Gastrocnemius medialis (tissue), 4 donors: Measurements from ENCODE around the gene PROC. TPM values are rescaled to one million over a fixed set of nuclear protein-coding genes. Genes with fewer than 3 reads are reported as not detected.

Source experiments
- ATAC-seq, 2 donors: fragments of 150-250 bp; one replicate each; pipeline ENCODE4 v1.9.1; 2016
- DNase-seq, 2 donors: peaks; one replicate each; pipeline ENCODE4 v3.0.0-alpha.2; 2019
- H3K27ac ChIP-seq, 4 donors: fragments of 200-600 bp; sonication (generic); 1 replicate in 1 of 4; 2 replicates in 3 of 4; pipeline ENCODE4 v1.5.1; 2016 to 2018; ENCODE audit warnings: mild to moderate bottlenecking in 2 of 4, moderate library complexity in 1 of 4
- H3K27me3 ChIP-seq, 3 donors: fragments of 200-600 bp; sonication (generic) in 2 of 3; 1 replicate in 1 of 3; 2 replicates in 2 of 3; pipeline versions ENCODE4 v1.5.1 to v1.6.0; 2016 to 2019; ENCODE audit warnings: mild to moderate bottlenecking in 1 of 3, moderate library complexity in 1 of 3
- H3K36me3 ChIP-seq, 2 donors: fragments of 200-600 bp; sonication (generic) in 1 of 2; one replicate each; pipeline ENCODE4 v1.5.1; 2017 to 2018
- H3K4me1 ChIP-seq, 2 donors: fragments of 200-600 bp; sonication (generic) in 1 of 2; one replicate each; pipeline ENCODE4 v1.5.1; 2016 to 2017; ENCODE audit warnings: mild to moderate bottlenecking in 2 of 2
- H3K4me3 ChIP-seq, 4 donors: fragments of 200-600 bp; sonication (generic) in 3 of 4; 1 replicate in 1 of 4; 2 replicates in 3 of 4; pipeline ENCODE4 v1.5.1; 2016 to 2019; ENCODE audit warnings: mild to moderate bottlenecking in 2 of 4
- H3K9me3 ChIP-seq, 3 donors: fragments of 200-600 bp; sonication (generic) in 2 of 3; 1 replicate in 1 of 3; 2 replicates in 2 of 3; pipeline ENCODE4 v1.5.1; 2016 to 2019
- POLR2A ChIP-seq, 2 donors: fragments of 450-650 bp; IDR thresholded peaks; one replicate each; pipeline ENCODE4 v1.6.1; 2017; ENCODE audit warnings: antibody characterized with exemption in 2 of 2, mild to moderate bottlenecking in 2 of 2, moderate library complexity in 2 of 2
- in situ Hi-C, 4 donors: fragments of 200-750 bp; cut with MboI; loops; one replicate each; pipeline versions ENCODE4 v1.15.0 to v1.8.0; 2017; ENCODE audit warnings: low sequenced_read_pairs in 4 of 4
- intact Hi-C: fragments of 100-400 bp; cut with DNase I; formaldehyde crosslinking; loops from one replicate; pipeline ENCODE4 v1.15.1; 2023; ENCODE audit warnings: low total_unique reads
- total RNA-seq, 4 donors: library from RNA; depleted of rRNA; stranded (reverse); fragments of >200 nt; gene quantifications; one replicate each; pipeline versions ENCODE4 v1.1.0 to v1.2.3, GENCODE V29; 2016
- TF ChIP-seq, protein P1 (sequence below), 5 experiments: fragments of 450-650 bp in 3 of 5; fragments of 200-600 bp in 2 of 5; sonication (generic) in 2 of 5; IDR thresholded peaks in 4 of 5; conservative IDR thresholded peaks in 1 of 5; 1 replicate in 4 of 5; 2 replicates in 1 of 5; pipeline ENCODE4 v1.5.1; 2016 to 2019; ENCODE audit warnings: antibody characterized with exemption in 5 of 5, mild to moderate bottlenecking in 3 of 5, moderate library complexity in 3 of 5

The PROC gene
- total RNA-seq, 4 donors from 2014 or later = 0.29 to 0.58 TPM; not detected in 2

DNA sequence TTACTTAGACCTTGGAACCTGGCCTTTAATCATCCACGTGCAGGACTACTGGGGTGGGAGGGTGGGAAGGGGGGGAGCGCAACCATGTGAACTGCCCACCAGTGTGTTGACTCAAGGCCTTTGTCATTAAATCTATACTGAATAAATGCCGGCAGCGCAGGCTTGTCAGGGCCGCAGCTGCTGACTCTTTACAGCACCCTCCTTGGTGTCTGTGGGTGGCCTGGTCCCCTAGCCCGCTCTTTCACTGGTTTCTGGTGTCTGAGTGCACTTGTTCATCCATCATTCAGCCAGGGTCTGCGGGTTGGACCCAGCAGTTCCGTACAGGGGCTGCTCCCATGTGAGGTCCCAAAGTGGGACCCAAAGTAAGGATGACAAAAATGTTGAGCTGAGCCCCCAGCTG lies 42.0 kb upstream of the PROC start:
- in situ Hi-C loops (loop anchor here in 1 of 4 donors (25.0 kb wide), 1 partner anchor 289 kb away; no protein-coding TSS in a partner anchor), intact Hi-C loops (no loop called here)
- DNase-seq (no peak), ATAC-seq (no peak)
- TF ChIP-seq, protein P1, sequence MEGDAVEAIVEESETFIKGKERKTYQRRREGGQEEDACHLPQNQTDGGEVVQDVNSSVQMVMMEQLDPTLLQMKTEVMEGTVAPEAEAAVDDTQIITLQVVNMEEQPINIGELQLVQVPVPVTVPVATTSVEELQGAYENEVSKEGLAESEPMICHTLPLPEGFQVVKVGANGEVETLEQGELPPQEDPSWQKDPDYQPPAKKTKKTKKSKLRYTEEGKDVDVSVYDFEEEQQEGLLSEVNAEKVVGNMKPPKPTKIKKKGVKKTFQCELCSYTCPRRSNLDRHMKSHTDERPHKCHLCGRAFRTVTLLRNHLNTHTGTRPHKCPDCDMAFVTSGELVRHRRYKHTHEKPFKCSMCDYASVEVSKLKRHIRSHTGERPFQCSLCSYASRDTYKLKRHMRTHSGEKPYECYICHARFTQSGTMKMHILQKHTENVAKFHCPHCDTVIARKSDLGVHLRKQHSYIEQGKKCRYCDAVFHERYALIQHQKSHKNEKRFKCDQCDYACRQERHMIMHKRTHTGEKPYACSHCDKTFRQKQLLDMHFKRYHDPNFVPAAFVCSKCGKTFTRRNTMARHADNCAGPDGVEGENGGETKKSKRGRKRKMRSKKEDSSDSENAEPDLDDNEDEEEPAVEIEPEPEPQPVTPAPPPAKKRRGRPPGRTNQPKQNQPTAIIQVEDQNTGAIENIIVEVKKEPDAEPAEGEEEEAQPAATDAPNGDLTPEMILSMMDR (IDR thresholded peaks at IDR 0.05 in 4 of 5, conservative IDR thresholded peaks at IDR 0.05 in 1 of 5) = no peak
- TF ChIP-seq POLR2A (IDR thresholded peaks at IDR 0.05) = no peak
- Histone ChIP-seq H3K4me3 (no peak overlapping the region), H3K27me3 (no peaks in the 10 kb centered on the region), H3K36me3 (no peaks in the 10 kb centered on the region), H3K27ac (no peak overlapping the region), H3K9me3 (no peaks in the 10 kb centered on the region), H3K4me1 (peaks cover 49 to 56% of the 10 kb centered on the region in 2 donors)

DNA sequence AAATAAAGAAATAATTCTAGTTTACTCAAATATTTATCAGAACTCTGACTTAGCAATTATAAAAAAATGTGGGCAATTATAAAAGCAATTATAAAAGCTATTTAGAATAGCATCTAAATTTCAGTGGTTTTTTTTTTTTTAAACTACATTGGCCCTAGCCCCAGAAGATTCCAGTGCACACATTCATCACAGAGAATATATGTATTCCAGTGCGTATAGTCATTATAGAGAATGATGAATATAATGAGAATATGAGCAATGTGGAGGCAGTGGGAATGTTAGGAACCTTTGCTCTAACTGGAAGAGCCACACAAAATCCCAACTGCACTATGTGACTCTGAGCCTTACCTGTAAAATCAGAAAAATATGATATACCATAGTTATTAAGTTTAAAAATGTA lies 41.0 kb upstream of the PROC start:
- Histone ChIP-seq H3K27me3 (no peaks in the 10 kb centered on the region), H3K4me3 (no peak overlapping the region), H3K4me1 (peaks cover 49 to 56% of the 10 kb centered on the region in 2 donors), H3K36me3 (no peaks in the 10 kb centered on the region), H3K9me3 (no peaks in the 10 kb centered on the region), H3K27ac (no peak overlapping the region)
- intact Hi-C loops = no loop called here
- ATAC-seq = no peak
- TF ChIP-seq POLR2A (IDR thresholded peaks at IDR 0.05) = no peak
- TF ChIP-seq, protein P1 (IDR thresholded peaks at IDR 0.05 in 4 of 5, conservative IDR thresholded peaks at IDR 0.05 in 1 of 5) = no peak
- in situ Hi-C loops = loop anchor here in 1 of 4 donors (25.0 kb wide), 1 partner anchor 290 kb away; no protein-coding TSS in a partner anchor
- no peak for DNase-seq

DNA sequence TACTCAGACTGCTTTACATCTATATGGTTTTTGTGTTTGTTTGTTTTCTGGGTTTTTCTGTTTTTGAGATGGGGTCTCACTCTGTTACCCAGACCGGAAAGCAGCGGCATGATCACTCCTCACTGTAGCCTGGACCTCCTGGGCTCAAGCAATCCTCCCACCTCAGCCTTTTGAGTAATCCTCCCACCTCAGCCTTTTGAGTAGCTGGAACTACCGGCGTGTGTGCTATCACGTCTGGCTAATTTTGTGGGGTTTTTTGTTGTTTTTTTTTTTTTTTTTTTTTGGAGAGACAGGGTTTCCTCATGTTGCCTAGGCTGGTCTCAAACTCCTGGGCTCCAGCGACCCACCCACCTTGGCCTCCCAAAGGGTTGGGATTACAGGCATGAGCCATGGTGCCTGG lies 39.5 kb upstream of the PROC start:
- no peak for DNase-seq
- TF ChIP-seq, protein P1 (IDR thresholded peaks at IDR 0.05 in 4 of 5, conservative IDR thresholded peaks at IDR 0.05 in 1 of 5) = no peak
- no peak for TF ChIP-seq POLR2A (IDR thresholded peaks at IDR 0.05)
- H3K27ac ChIP-seq = no peak overlapping the region
- H3K4me1 ChIP-seq = peaks cover 57 to 60% of the 10 kb centered on the region in 2 donors
- ATAC-seq = no peak
- H3K9me3 ChIP-seq = no peaks in the 10 kb centered on the region
- H3K4me3 ChIP-seq = no peak overlapping the region
- no peaks in the 10 kb centered on the region for H3K36me3 ChIP-seq
- intact Hi-C loops (no loop called here), in situ Hi-C loops (loop anchor here in 1 of 4 donors (25.0 kb wide), 1 partner anchor 291 kb away; no protein-coding TSS in a partner anchor)
- no peaks in the 10 kb centered on the region for H3K27me3 ChIP-seq

DNA sequence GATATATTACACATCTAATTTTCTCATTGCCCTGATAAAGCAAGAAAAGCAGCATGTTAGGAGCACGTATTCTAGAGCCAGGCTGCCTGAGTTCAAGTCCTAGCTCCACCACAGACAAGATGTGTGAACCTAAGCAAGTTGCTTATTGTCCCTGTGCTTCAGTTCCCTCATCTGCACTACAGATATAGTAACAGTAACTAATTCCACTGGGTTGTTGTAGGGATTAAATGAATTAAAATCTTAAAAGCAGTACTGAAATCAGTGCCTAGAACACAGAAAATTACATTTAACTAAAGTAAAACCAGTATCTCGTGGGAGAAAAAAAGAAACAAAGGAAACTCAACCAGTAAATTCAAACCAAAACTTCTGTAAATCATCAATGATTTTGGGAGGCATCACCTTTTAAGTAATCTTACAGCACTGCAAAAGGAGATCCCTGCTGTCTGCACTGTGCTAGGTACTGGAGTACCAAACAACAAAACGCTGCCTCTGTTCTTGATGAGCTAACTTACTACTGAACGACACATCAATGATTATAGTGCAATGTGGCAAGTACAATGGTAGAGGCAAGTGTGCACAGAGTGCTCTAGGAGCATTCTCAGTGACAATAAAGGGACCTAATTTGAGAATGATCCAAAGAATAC lies 38.4 kb upstream of the PROC start:
- no peak for DNase-seq
- intact Hi-C loops = loop anchor here (10.0 kb wide), 2 partner anchors 315 to 325 kb away; partner anchors contain the start of gene SFT2D3
- in situ Hi-C loops = loop anchor here in 1 of 4 donors (25.0 kb wide), 1 partner anchor 293 kb away; no protein-coding TSS in a partner anchor
- Histone ChIP-seq H3K4me1 (peaks cover 58 to 61% of the 10 kb centered on the region in 2 donors), H3K27me3 (no peaks in the 10 kb centered on the region), H3K27ac (no peak overlapping the region), H3K4me3 (no peak overlapping the region), H3K9me3 (no peaks in the 10 kb centered on the region), H3K36me3 (no peaks in the 10 kb centered on the region)
- no peak for ATAC-seq
- TF ChIP-seq, protein P1 (IDR thresholded peaks at IDR 0.05 in 4 of 5, conservative IDR thresholded peaks at IDR 0.05 in 1 of 5) = no peak
- no peak for TF ChIP-seq POLR2A (IDR thresholded peaks at IDR 0.05)
